Erythroblast (primary cell): ENCODE measurements around the gene ALKBH4.
"Not testable (repeated sequence)": the region's sequence is repeated elsewhere in the genome, so short reads cannot be mapped to it uniquely, and the experiment has no call there.

Experiments used
- GATA1 ChIP-seq: IDR thresholded peaks from 2 replicates; pipeline ENCODE4 v1.6.1; 2011; ENCODE audit warnings: low read depth, mild to moderate bottlenecking, control low read depth, low read length, moderate library complexity
- POLR2A ChIP-seq: IDR thresholded peaks from 2 replicates; pipeline ENCODE4 v1.6.1; 2011; ENCODE audit warnings: mild to moderate bottlenecking, low read length

- TF ChIP-seq POLR2A, GATA1: not testable (repeated sequence)
Measured at GRCh38 chr7:102479982-102480637, 15.4 kb upstream of the ALKBH4 start.
